GM18858 (cell line): Measurements from ENCODE around the gene AKIRIN1.
"Not testable (repeated sequence)": the region's sequence is repeated elsewhere in the genome, so short reads cannot be mapped to it uniquely, and the experiment has no call there.

ENCODE experiments used
- ATAC-seq: cut with Tn5 transposase; IDR thresholded peaks from one replicate; pipeline ENCODE4 v1.9.1; 2021; ENCODE audit not compliant: unreplicated experiment

AKIRIN1 gene, protein sequence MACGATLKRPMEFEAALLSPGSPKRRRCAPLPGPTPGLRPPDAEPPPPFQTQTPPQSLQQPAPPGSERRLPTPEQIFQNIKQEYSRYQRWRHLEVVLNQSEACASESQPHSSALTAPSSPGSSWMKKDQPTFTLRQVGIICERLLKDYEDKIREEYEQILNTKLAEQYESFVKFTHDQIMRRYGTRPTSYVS

DNA sequence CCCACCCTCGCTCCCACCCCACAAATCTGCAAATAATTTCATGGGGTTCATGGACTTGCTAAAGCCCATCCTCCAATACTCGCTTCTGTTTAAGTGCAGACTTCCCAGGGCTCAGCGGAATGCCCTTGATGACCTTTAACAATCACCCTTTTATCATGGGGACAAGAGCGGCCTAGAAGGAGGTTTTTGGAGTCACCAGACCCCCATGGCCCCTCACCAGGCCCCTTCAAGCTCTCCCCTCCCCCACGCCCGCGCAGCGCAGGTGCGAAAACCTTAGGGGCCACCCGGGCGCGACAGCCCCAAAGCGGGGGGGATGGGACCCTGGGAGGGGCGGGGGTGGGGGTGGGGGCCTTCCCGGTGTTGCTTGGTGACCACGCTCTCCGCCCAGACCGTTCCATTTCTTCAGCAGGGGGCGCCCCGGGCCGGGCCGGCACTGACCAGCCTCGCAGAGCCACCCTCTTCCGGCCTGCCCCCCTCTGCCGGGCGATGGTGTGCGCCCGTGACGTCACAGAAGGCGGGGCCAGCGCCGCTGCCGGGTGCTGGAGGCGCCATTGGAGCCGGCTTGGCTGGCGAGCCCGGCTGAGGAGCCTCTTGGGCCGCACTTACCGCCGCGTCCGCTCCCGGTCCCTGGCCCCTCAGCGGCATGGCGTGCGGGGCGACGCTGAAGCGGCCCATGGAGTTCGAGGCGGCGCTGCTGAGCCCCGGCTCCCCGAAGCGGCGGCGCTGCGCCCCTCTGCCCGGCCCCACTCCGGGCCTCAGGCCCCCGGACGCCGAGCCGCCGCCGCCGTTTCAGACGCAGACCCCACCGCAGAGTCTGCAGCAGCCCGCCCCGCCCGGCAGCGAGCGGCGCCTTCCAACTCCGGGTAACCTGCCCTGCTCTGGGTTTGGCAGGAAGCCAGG lies at the start of gene AKIRIN1:
Gene AKIRIN1 (plus strand): TSS at position 539 of the 900 bp plus-strand sequence. CDS start 105 bp downstream, at position 644.
- ATAC-seq: peak; percentile 92

- no peak for ATAC-seq
These were observed 49.5 kb upstream of the AKIRIN1 start, which contains the start of gene RHBDL2 for GRCh38 chr1:38941527-38942019. TSS of gene RHBDL2 (minus strand) at chr1:38941830. CDS start at chr1:38919212, 22,618 bp downstream.

GRCh38 chr1:38942664-38943428 lies 48.2 kb upstream of the AKIRIN1 start:
- ATAC-seq: no peak

- ATAC-seq: no peak
These were observed 46.5 kb upstream of the AKIRIN1 start for GRCh38 chr1:38944547-38944946.

GRCh38 chr1:38950553-38950952 lies 40.5 kb upstream of the AKIRIN1 start:
- no peak for ATAC-seq

- no peak for ATAC-seq
These were observed 37.6 kb upstream of the AKIRIN1 start for GRCh38 chr1:38953433-38953860.

DNA sequence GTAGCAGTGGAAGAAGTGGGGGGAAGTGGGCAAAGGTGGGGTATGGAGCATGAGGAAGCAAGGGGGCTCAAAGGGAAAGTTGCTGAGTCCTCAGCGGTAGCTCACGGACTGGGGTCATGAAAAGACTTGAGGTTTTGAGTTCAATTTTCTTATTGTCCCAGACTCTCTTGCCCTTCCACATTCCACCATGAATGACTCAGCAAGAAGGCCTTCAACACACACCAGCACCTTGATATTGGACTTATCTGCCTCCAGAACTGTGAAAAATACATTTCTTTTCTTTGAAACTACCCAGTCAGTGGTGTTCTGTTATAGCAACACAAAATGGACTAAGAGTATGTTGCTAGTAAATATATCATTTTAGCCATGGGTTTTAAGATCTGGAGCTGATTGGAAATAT lies 32.1 kb upstream of the AKIRIN1 start:
- ATAC-seq: no peak

- ATAC-seq: no peak
These were observed 29.0 kb upstream of the AKIRIN1 start for GRCh38 chr1:38962113-38962512.

- ATAC-seq: no peak
These were observed 28.5 kb upstream of the AKIRIN1 start for GRCh38 chr1:38962560-38962959.

DNA sequence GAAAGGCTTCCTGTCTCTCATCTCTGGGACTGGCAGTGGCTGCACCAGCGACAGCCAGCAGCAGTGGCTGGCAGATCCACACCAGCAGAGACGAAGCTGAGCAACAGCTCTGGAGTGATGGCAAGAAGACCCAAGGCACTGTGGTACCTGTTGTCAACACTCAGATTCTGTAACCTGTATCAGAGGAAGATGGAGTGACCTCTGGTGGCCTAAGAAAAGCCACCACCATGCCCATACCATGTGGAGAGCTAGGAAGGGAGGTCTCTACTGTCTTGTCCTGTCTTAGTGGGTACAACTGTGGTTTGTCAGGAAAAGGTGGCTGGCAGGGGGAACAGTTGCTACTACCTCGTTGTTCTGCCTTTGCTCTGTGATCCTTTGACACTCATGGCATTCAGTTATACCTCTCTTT lies 26.9 kb upstream of the AKIRIN1 start:
- ATAC-seq: no peak

DNA sequence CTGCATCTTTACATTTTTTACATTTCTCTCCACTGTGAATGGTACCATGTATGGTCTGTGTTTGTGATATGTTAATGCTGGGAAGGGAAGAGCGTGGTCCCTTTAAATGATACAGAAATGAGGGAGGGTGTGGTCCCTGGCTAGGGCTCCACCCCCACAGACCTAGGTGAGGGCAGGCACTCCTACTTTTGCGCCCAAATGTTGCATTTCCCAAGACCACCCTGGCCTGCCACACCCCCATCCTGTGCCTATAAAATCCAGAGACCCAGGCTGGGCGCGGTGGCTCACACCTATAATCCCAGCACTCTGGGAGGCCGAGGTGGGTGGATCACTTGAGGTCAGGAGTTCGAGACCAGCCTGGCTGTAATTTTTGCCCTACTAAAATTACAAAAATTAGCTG lies 17.9 kb upstream of the AKIRIN1 start:
- ATAC-seq: not testable (repeated sequence)

- no peak for ATAC-seq
These were observed 17.2 kb upstream of the AKIRIN1 start for GRCh38 chr1:38973659-38974437.

DNA sequence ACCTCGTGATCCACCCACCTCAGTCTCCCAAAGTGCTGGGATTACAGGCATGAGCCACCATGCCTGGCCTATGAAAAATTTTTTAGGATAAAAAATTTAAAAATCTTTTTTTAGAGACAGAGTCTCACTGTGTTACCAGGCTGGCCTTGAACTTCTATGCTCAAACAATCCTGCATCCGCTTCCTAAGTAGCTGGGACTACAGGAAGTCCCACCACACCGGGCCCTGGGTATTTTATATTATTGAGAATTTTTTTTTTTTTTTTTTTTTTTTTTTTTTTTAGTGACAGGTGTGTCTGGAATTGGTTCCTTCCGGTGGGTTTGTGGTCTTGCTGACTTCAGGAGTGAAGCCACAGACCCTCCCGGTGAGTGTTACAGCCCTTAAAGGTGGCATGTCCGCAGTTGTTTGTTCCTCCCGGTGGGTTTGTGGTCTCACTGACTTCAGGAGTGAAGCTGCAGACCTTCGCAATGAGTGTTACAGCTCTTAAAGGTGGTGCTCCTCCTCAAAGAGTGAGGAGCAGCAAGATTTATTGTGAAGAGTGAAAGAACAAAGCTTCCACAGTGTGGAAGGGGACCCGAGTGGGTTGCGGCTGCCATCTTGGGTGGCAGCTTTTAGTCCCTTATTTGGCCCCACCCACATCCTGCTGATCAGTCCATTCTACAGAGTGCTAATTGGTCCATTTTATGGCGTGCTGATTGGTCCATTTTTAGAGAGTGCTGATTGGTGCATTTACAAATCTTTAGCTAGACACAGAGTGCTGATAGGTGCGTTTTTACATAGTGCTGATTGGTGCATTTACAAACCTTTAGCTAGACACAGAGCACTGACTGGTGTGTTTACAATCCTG lies 13.5 kb upstream of the AKIRIN1 start:
- not testable (repeated sequence) for ATAC-seq

DNA sequence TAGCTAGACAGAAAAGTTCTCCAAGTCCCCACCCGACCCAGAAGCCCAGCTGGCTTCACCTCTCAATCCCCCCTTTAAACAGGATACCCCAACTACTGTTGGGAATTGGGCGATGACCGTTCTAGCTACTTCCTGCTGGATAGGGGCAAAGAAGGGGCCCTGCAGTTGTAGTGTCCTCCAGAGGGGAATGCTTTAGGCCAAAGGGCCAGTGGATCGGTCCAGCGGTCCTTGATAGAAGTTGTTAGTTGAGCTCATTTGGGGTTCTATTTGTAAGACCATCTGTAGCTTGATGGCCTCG lies 12.9 kb upstream of the AKIRIN1 start:
- ATAC-seq: not testable (repeated sequence)

DNA sequence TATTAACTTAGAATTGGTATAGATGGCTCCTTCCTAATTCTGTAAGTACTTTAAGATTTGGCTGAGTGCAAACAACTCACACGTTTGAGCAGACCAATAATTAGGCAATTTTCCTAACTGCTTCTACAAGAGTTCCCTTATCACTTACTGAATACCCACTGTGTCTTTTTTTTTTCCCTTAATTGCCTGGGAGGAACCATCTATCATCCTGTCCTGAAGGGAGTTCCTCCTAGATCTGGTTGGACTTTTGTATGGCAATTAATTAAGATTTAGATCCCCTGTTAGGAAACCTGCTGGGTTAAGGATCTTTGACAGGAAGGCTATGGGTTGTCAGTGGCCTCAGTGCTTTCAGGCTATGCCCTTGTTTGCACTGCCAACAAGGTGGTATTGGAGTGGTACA lies 11.7 kb upstream of the AKIRIN1 start:
- not testable (repeated sequence) for ATAC-seq

DNA sequence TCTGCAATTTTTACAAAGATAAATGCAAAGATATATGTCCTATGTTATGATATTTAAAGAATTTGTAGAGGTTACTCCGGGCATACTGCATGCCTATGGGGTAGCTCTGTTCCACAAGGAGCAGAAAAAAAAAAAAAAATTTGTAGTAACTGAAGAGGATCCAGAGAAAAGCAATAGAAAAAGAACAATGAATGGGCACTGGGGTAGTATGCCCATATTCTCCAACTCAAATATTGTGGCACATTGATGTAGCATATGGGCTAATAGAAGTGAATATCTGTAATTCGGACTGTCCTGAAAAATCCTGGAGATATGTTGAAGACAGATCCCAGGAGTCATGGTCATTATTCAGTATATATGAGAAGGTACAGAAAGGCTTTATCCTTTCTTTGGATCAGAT lies 1.1 kb upstream of the AKIRIN1 start:
- no peak for ATAC-seq

GRCh38 chr1:38990386-38990737 lies 714 bp upstream of the AKIRIN1 start:
- no peak for ATAC-seq

GRCh38 chr1:38991638-38992411 lies 749 bp downstream of the AKIRIN1 start:
- ATAC-seq: no peak
